Putamen (tissue), 1 donor: ENCODE measurements around the gene IGFBP1.
"Not testable (repeated sequence)": the region's sequence is repeated elsewhere in the genome, so short reads cannot be mapped to it uniquely, and the experiment has no call there.

Source experiments
- DNase-seq: peaks from one replicate; pipeline ENCODE4 v3.0.0-alpha.2; 2016; ENCODE audit warnings: low spot score

The IGFBP1 gene

DNA sequence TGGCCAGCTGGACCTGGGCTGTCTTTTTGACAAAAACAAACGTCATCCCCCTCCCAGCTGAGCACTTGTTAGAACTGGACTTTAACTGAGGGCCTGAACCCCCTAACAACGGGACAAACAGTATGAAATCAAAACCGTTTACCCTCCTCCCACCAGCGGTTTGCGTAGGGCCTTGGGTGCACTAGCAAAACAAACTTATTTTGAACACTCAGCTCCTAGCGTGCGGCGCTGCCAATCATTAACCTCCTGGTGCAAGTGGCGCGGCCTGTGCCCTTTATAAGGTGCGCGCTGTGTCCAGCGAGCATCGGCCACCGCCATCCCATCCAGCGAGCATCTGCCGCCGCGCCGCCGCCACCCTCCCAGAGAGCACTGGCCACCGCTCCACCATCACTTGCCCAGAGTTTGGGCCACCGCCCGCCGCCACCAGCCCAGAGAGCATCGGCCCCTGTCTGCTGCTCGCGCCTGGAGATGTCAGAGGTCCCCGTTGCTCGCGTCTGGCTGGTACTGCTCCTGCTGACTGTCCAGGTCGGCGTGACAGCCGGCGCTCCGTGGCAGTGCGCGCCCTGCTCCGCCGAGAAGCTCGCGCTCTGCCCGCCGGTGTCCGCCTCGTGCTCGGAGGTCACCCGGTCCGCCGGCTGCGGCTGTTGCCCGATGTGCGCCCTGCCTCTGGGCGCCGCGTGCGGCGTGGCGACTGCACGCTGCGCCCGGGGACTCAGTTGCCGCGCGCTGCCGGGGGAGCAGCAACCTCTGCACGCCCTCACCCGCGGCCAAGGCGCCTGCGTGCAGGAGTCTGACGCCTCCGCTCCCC, at the start of gene IGFBP1:
Gene IGFBP1, plus strand, starts transcription at position 304 of the 808 bp plus-strand sequence. Its CDS starts 165 bp downstream, at position 469.
- DNase-seq: no peak

DNA sequence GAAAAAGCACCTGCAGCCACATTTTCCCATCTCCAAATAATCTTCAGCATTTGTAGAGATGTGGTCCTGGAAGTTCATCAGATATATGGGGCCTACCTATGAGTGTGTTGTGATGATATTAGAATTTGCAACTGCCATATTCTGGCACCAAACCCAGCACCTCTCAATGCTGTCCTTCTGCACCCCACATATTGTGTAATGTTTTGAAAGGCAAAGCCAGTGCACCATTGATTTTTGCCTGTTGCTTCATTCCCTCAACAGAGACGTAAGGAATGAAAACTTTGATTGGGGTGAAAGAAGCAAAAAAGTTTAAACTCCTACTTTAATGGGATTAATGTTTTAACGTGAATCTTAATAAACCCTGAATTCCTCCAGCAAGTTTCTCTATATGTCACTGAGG, 49.4 kb upstream of the IGFBP1 start:
- not testable (repeated sequence) for DNase-seq

DNA sequence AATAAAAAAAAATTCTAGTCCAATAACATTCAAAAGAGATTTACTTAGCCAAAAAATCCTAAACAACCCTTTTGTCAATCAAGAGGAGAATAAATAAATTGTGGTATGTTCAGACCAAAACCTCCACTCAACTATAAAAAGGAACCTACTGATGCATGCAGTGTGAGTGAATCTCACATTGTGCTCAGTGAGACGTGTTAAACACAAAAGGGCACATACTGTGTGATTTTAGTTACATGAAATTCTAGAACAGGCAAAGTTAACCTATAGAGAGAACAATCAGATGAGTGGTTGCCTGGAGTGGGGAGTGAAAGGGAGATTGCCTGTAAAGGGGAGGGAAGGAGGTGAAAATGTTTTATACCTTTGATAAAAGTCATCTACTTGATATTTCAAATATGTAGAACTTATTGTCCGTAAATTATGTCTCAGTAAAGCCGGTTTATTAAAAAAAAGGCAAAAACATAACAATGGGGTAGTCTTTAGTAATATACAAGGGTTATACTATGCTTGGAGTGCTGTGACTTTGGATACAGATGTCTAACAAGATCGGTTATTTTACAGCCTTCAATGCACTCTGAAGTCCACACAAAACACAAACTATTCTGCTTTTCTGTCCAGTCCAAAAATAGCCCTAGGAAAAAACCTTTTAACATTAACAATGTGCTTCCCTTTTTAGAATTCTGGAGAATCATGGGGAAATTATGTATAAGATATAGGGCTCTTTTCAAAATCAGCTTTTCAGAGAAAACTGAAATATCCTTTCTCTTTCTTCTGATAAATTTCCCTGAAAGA, 46.2 kb upstream of the IGFBP1 start:
- DNase-seq: not testable (repeated sequence)

DNA sequence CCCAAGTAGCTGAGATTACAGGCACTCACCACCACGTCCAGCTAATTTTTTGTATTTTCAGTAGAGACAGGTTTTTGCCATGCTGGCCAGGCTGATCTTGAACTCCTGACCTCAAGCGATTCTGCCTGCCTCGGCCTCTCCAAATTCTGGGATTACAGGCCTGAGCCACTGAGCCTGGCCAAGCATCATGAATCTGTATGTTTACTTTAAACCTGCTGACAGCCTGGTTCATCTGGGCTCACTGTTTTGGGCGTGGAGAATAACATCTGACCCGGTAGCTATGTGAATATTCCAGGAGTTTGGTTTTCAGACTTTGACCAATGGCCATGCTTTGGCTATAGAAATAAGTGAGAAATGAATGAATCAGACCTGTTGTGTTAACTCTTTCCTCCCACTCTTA, 41.8 kb upstream of the IGFBP1 start:
- not testable (repeated sequence) for DNase-seq

DNA sequence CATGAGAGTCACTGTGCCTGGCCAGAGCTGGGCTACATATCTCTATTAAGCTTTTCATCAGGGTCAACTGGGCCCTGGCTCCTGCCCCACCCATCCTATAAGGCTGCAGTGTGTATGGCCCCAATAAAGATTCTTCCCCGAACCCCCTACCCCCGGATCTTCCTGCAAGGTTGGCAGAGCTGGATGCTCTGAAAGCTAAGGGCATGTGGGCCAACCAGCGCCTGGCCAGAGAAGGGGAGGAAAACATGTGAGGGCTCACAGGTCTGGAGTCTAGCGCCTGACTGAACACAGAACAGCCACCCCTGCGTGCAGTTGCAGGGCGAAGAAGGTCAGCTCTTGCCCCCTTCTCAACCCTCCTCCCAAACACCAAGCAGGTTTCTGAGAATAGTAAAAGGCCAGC, 39.6 kb upstream of the IGFBP1 start:
- not testable (repeated sequence) for DNase-seq

DNA sequence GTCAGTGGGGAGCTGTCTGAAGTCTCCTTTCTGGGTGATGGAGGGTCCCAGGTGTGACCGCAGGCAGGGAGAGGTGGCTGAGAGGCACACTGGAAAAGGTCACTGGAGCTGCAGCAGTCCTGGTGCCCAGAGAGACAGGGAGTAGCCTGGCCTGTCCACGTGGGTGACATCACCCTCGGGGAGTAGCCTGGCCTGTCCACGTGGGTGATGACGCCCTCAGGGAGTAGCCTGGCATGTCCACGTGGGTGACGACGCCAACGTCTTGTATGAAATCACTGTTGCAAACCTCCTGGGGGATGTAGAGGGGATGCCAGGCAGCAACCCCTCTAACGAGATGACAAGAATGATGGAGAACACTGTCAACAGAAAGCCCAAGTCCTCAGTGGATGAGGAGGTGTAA, 35.3 kb upstream of the IGFBP1 start:
- DNase-seq: not testable (repeated sequence)

DNA sequence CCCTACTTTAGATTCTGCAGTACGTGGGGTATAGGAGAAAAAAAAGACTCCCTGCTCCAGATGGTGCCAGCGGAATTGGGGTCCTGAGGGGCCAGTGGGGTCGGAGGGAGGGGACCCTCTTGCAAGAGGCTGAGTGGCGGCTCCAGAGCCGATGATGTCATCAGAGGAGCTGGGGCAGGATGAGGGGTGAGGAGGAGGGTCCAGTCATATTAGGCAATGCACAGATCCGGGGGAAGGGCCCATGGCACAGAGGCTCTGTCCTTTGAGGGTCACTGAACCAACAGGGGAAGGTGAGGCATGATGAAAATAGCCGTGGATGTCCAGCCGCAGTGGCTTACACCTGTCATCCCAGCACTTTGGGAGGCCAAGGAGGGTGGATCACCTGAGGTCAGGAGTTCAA, 34.8 kb upstream of the IGFBP1 start:
- DNase-seq: not testable (repeated sequence)

DNA sequence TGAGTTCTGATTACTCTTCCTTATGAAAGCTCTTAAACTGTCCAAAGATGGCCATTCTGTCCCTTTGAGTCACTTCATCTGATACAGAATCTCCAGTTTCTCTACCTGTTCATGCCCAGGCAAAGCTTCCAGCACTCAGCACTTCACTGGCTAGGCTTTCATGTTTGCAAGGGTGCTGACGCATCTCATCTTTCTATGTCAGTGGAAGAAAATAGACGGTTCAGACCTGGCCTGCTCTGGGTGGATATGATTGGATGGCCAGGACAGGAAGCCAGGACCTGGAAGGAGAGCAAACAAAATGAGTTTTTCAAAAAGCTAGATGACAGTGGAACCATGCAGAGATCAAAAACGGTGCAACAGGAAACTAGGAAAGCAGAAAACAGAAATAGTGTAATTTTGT, 32.6 kb upstream of the IGFBP1 start:
- not testable (repeated sequence) for DNase-seq

DNA sequence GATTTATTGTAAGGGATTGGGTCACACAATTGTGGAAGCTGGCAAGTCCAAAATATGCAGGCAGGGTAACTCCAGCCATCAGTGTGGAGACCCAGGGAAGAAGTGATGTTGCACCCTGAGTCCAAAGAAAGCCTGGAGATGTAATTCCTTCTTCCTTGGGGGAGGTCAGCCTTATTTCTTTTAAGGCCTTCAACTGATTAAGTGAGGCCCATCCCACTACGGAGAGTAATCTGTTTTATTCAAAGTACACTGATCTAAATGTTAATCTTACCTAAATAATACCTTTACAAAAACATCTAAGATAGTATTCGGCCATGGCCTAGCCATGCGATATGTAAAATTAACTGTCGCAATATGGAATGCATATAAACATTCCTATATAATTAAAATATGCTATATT, 31.4 kb upstream of the IGFBP1 start:
- not testable (repeated sequence) for DNase-seq

DNA sequence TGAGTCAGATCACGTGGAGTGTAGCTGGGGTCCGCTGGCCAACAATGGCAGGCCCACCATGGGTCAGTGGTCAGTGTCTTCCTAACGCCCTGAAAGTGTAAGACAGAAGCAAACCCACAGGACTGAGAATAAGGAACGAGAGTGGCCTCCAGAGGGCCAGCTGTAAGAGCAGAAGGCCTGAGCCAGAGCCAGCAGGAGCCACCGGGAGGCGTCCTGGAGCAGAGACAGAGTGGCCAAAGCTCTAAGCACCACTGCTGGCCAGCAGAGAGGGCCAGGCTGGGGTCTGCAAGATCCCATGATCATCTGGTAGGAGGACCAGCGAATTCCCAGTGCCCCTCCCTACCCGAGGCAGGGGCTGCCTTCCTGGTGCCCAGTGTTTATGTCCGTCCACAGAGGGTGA, 24.6 kb upstream of the IGFBP1 start:
- no peak for DNase-seq

DNA sequence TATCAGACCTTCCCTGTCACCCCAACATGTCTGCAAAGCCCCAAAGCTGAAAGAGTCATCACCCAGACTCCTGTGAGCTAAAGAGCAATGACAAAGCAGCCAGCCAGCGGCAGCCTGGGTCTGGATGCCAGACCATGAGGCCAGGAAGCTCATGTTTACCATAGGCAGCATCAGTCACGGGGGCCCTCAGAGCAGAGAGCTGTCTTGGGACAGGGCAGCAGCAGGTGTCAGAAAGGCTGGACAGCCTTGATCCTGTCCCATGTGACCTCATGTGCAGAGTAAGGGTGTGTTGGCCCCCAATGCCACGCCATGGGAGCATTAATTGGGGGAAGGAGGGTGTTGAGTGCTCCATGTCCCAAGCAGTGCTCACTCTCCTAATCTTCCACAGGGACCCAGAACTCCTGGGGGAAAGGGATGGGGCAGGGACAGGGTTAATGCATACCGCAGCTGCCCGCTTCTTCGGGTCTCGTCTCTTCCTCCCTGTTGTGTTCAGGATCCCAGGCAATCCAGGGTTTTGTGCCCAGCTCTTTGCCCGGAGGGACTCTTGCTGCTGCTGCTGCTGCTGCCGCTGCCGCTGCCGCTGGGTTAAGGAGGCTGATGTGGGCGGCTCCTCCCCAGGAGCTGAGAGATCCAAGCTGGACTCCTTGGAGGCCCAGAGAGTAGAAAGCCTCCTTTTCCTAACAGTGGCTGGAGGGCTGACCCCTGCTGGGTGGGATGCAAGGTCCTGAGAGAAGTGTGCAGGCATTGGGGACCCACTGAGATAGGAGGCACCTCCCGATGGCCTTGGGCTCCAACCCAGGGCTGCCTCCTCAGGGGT, 22.5 kb upstream of the IGFBP1 start:
- no peak for DNase-seq

DNA sequence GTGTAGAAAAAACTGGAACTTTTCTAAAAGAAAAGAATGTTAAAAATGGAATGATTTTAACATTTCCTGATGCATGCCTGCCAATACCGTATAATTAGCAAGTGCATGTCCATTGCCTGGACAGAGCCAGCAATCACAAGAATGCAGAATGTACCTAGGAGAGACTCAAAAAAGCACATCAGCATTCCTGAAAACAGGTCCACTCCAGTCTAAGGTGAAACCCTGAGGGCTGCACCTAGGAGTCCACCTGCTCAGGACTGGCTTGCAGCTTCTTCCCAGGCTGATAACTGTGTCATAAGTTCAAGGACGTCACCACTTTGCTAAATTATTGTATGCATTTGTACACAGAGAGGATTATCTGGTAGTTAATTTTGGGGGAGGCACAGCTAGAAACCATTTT, 20.8 kb upstream of the IGFBP1 start:
- DNase-seq: no peak

DNA sequence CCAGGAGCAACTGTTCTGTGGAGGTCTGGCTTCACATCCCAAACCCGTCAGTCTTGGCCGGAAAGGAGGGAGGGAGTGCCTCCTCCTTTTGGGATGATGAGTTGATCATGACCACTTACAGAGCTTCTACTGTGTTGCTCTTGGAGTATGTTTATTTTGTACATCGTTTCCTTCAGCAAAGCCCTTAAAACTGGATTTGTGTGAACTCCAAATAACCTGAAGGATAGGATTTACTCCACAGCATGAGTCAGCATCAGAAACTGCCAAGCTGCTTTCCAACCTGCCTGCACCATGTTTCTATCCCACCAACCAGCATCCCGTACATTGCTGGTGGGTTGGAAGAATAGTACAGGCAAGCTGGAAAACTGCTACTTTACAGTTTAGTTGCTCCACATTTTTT, 18.9 kb upstream of the IGFBP1 start:
- DNase-seq: no peak

DNA sequence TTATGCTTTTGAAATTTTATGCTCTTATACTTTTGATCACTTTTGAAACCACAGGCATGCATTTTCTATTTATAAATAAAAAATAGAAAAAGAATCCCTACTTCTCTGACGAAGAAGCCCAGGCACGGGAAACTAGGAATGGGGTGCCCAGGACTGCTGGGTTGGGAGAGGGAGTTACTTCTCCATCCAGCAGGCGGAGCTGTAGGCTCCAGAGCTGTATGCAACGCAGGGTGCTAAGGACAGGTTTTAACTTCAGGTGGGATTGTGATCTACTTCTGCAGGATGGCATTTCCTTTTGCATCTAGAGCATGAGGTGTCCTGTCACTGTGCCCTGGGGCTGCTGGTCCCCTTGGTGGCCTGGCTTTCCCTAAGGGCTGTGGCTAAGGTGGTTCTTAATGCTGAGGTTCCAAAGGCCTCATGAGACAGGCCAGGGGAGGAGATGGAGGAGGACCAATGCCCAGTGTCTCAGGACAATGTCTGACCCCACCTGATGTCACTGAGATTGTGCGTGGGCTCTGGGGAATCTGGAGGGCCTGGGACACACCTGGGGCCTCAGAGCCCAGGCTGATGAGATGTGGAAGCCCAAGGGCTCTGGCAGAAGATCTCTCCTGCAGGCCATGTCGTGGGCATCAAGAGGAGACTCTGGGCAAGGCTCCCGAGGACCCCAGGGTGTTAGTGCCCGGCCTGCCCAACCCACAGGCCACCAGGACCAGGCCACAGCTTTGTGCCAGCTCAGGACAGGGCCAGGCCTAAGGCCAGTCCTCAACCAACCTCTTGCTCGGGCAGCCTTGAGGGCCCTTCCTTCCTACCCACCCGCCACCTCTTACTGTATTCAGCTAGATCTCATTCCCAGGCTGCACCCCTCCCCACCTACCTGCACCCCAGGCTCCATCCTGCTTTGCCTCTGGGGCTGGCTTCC, 15.9 kb upstream of the IGFBP1 start:
- DNase-seq: no peak

DNA sequence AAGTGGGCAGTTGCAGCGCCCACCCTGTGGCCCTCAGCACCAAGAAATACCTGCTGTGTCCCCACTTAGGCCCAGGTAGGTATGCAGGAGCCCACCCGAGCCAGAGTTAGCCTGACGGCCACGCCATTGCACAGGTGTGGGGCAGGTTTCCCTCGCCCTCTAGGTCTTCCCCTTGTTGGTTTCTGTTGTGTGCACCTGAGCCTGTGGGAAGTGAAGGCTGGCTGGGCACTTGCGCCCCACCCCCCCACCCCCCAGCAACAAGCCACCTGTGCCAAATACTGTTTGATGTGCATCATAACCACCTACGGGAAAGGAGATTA, 15.3 kb upstream of the IGFBP1 start, which contains the start of gene CCDC201:
Gene CCDC201, minus strand, starts transcription at position 48 of the 320 bp plus-strand sequence. CDS start 75 bp downstream, outside the sequence.
- no peak for DNase-seq

DNA sequence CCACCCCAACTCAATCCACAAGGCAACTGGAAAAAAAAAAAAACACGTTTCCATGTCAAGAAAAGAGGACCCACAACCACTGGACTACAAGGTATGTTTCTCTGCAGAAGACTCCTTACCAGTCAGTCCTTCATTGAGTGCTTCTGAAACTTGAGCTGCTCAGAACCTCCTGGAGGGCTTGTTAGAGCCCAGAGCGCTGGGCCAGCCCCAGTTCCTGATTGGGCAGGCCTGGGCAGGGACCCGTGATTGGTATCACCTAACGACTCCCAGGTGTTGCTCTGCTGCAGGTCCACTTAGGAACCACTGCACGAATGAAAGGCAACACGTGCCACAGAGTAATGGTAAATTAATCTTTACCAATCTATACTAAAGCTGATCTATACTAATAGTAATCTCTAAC, 14.9 kb upstream of the IGFBP1 start:
- DNase-seq: no peak

DNA sequence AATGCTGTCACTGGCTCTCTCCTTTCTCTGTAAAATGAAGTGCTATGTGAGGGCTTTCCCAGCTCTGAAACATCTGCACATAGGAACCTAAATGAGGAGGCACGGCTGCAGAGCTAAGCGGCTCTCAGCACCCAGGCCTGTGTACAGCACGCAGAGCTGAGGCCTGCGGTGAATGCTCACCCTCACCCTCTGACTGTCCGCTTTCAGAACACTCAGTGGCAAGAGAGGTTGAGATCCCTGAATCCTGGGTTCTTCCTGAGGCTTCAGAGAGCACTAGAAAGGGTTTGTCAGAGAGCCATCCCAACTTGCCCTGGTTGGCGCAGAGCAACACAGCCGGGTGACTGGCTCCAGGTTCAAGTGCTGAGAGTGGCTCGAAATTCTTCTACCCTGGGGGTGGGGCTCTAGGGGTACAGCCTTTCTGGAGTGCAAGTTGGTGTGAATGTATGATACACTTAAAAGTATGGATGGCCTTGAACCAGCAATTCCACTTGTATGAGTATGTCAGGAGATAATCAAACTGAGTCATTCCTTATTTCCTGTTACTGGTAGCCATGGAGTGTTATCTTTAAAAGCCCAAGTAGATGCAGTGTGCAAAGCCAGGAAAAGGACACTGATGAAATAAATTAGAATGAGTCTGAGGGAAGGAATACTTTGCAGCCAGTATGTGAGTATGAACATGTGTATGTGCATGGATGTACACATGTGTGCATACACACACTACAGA, 13.7 kb upstream of the IGFBP1 start:
- no peak for DNase-seq

DNA sequence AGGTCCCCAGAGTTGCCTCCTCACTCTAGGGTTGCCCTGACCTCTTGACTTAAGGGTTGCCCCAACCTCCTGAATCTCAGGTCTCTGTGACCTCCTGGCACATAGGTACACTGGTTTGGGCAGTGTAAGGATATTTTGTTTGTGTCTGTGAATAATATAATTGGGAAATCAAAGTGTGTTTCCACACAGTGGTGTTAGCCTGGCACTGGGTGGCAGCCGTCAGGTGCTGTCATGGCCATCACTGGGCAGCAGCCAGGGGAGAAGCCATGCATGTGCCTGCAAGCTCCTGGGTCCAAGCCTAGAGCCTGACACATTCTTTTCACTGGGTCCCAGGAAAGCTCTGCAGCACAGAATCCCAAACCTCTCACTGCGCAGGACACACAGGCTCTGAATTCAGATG, 11.8 kb upstream of the IGFBP1 start:
- no peak for DNase-seq

DNA sequence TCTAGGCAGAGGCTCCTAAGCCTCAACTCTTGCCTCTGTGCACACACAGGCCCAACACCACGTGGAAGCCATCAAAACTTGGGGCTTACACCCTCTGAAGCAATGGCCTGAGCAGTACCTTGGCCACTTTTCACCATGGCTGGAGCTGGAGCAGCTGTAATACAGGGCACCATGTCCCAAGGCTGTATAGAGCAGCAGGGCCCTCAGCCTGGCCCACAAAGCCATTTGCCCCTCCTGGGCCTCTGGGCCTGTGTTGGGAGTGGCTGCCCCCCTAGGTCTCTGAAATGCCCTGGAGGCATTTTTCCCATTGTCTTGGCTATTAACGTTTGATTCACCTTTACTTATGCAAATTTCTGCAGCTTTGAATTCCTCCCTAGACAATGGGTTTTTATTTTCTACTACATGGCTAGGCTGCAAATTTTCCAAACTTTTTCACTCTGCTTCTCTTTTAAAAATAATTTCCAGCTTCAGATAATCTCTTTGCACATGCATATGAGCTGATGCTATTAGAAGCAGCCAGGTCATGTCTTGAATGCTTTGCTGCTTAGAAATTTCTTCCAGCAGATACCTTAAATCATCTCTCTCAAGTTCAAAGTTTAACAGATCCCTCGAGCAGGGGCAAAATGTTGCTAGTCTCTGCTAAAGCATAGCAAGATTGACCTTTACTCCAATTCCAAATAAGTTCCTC, 9.7 kb upstream of the IGFBP1 start:
- DNase-seq: no peak

DNA sequence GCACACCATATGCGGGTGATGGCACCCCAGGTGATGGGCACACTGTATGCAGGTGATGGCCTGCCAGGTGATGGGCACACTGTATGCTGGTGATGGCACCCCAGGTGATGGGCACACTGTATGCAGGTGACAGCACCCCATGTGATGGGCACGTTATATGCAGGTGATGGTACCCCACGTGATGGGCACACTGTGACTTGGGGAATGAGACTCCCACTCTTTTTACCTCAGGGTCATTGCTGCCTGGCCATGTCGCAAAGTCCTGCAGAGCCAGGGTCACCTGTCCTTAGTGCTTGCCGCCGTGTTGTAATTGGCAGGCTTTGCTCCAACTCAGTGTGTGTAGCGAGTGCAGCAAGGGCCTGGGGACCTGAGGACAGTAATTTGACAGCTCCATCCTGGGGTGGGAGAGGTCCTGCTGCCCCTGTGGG, 7.8 kb upstream of the IGFBP1 start:
- DNase-seq: no peak
